RWPE1 (cell line): ENCODE data around the gene TMEM117.

Source experiments
- CTCF ChIA-PET: fragments of 350-600 bp; sonication (Branson Sonifier 250); formaldehyde crosslinking; extraction: SDS; loops from one replicate; lab custom pipeline; 2021; lab: Yijun Ruan, JAX
- POLR2A ChIA-PET: fragments of 400-600 bp; formaldehyde crosslinking; extraction: SDS; loops from one replicate; lab custom pipeline; 2020; ENCODE audit warnings: antibody characterized with exemption; ENCODE audit not compliant: low non-redundant PET; lab: Yijun Ruan, JAX
- DNase-seq: peaks from one replicate; pipeline ENCODE4 v3.0.0; 2012; ENCODE audit warnings: low spot score
- H3K27ac ChIP-seq: fragments of 450-650 bp; 2 replicates; pipeline ENCODE4 v1.5.1; 2017
- CTCF ChIP-seq: fragments of 450-650 bp; conservative IDR thresholded peaks from 2 replicates; pipeline ENCODE4 v1.5.1; 2017; ENCODE audit warnings: low read depth, mild to moderate bottlenecking

TMEM117 gene

GRCh38 chr12:44117337-44117736 lies 281.5 kb downstream of the TMEM117 start:
- POLR2A ChIA-PET = no interaction called here
- CTCF ChIA-PET = no interaction called here
- no peak overlapping the region for H3K27ac ChIP-seq
- no peak for TF ChIP-seq CTCF
- DNase-seq = no peak

- H3K27ac ChIP-seq = no peak overlapping the region
- ChIA-PET CTCF (no interaction called here), POLR2A (no interaction called here)
- no peak for DNase-seq
- TF ChIP-seq CTCF = no peak
Observed at GRCh38 chr12:44118946-44119345, 283.1 kb downstream of the TMEM117 start.

GRCh38 chr12:44126806-44127205 lies 290.9 kb downstream of the TMEM117 start:
- ChIA-PET POLR2A (no interaction called here), CTCF (no interaction called here)
- DNase-seq = no peak
- no peak for TF ChIP-seq CTCF
- no peak overlapping the region for H3K27ac ChIP-seq

GRCh38 chr12:44127966-44128710 lies 292.3 kb downstream of the TMEM117 start:
- DNase-seq = no peak
- ChIA-PET CTCF (no interaction called here), POLR2A (no interaction called here)
- H3K27ac ChIP-seq = no peak overlapping the region
- no peak for TF ChIP-seq CTCF

GRCh38 chr12:44143175-44143574 lies 307.3 kb downstream of the TMEM117 start:
- no peak for DNase-seq
- H3K27ac ChIP-seq = no peak overlapping the region
- CTCF ChIA-PET = no interaction called here
- POLR2A ChIA-PET = no interaction called here
- no peak for TF ChIP-seq CTCF

GRCh38 chr12:44148936-44149335 lies 313.1 kb downstream of the TMEM117 start:
- CTCF ChIA-PET = no interaction called here

More at GRCh38 chr12:44148936-44149335, 313.1 kb downstream of the TMEM117 start:
- POLR2A ChIA-PET = no interaction called here
- TF ChIP-seq CTCF = no peak
- no peak for DNase-seq
- no peak overlapping the region for H3K27ac ChIP-seq
